HepG2 (cell line): ENCODE data around the gene ALX3. TPM values are rescaled to one million over a fixed set of nuclear protein-coding genes. Genes with fewer than 3 reads are reported as not detected.

Experiments used
- ATAC-seq: fragments of 200-7000 bp; cut with Tn5 transposase; 3 replicates; pipeline ENCODE4 v1.9.1; 2020; ENCODE audit warnings: mild to moderate bottlenecking, moderate library complexity
- BruUV-seq: library from RNA; stranded (reverse); fragments of 400-500 nt; replicated peaks from 2 replicates; lab custom pipeline; 2021; lab: Mats Ljungman, UMichigan
- CTCF ChIA-PET: fragments of 300-600 bp; formaldehyde crosslinking; extraction: SDS; loops from one replicate; lab custom pipeline; 2021; ENCODE audit warnings: low total read pairs, inconsistent platforms, low intra/inter-chr PET ratio; lab: Yijun Ruan, JAX
- POLR2A ChIA-PET: fragments of 350-600 bp; sonication (Branson Sonifier 250); formaldehyde crosslinking; loops from one replicate; lab custom pipeline; 2020; ENCODE audit warnings: antibody characterized with exemption, inconsistent platforms; lab: Yijun Ruan, JAX
- DNase-seq: peaks from one replicate; pipeline ENCODE4 v3.0.0-alpha.2; 2015; ENCODE audit warnings: low spot score
- FAIRE-seq: peaks from 3 replicates; lab custom pipeline; 2011; peaks lifted over from hg19 to GRCh38; lab: Jason Lieb, UNC
- H2AFZ ChIP-seq: one replicate; pipeline ENCODE4 v1.6.1; 2011; ENCODE audit warnings: low read length, inconsistent platforms
- H3K27ac ChIP-seq: fragments of 300-600 bp; 3 replicates; pipeline ENCODE4 v1.8.0; 2011; ENCODE audit warnings: mixed run types, mild to moderate bottlenecking, mixed read lengths, low read length, inconsistent platforms; ENCODE audit not compliant: insufficient read depth; ENCODE audit errors: extremely low read length
- H3K27me3 ChIP-seq, 2 experiments: fragments of 200-600 bp in 1 of 2; 2 replicates in 1 of 2; 3 replicates in 1 of 2; pipeline versions ENCODE4 v1.6.0 to v1.8.0; 2011; ENCODE audit warnings: low read length in 2 of 2, mild to moderate bottlenecking in 2 of 2, moderate library complexity in 2 of 2, inconsistent platforms in 1 of 2; ENCODE audit not compliant: insufficient read depth in 2 of 2, control insufficient read depth in 1 of 2
- H3K36me3 ChIP-seq, 2 experiments: fragments of 200-600 bp in 1 of 2; replicated peaks in 1 of 2; 2 replicates in 1 of 2; 3 replicates in 1 of 2; pipeline versions ENCODE4 v1.5.1 to v1.8.0; 2011; ENCODE audit warnings: low read length in 2 of 2, inconsistent platforms in 1 of 2; ENCODE audit not compliant: insufficient read depth in 2 of 2, control insufficient read depth in 1 of 2
- H3K4me1 ChIP-seq: 2 replicates; pipeline ENCODE4 v1.5.1; 2012; ENCODE audit warnings: low read length, inconsistent platforms; ENCODE audit not compliant: insufficient read depth
- H3K4me2 ChIP-seq: 2 replicates; pipeline ENCODE4 v1.6.0; 2011; ENCODE audit warnings: low read depth, low read length, inconsistent platforms
- H3K4me3 ChIP-seq, 3 experiments: fragments of 200-600 bp in 1 of 3; sonication (generic), shearing (Covaris generic) in 1 of 3; replicated peaks in 1 of 3; 2 replicates each; pipeline ENCODE4 v1.5.1; 2011 to 2016; ENCODE audit warnings: low read length in 3 of 3, inconsistent platforms in 2 of 3, low read depth in 2 of 3, mild to moderate bottlenecking in 2 of 3, control low read depth in 1 of 3, mixed read lengths in 1 of 3; ENCODE audit not compliant: insufficient read depth in 1 of 3
- H3K79me2 ChIP-seq: one replicate; pipeline ENCODE4 v1.6.1; 2011; ENCODE audit warnings: low read length, inconsistent platforms; ENCODE audit not compliant: insufficient read depth
- H3K9ac ChIP-seq: 2 replicates; pipeline ENCODE4 v1.6.0; 2011; ENCODE audit warnings: mild to moderate bottlenecking, low read depth, low read length, inconsistent platforms; ENCODE audit not compliant: insufficient read depth
- H3K9me3 ChIP-seq: 2 replicates; pipeline ENCODE4 v1.5.1; 2012; ENCODE audit warnings: mild to moderate bottlenecking, low read length
- H4K20me1 ChIP-seq: 2 replicates; pipeline ENCODE4 v1.6.0; 2011; ENCODE audit warnings: inconsistent platforms, mild to moderate bottlenecking, low read length, moderate library complexity; ENCODE audit not compliant: insufficient read depth
- PHF5A ChIP-seq: IDR thresholded peaks from one replicate; pipeline ENCODE4 v1.6.1; 2018; ENCODE audit warnings: low read depth, missing genetic modification reagents; ENCODE audit not compliant: unreplicated experiment
- REPIN1 ChIP-seq: sonication (generic); formaldehyde crosslinking; IDR thresholded peaks from 2 replicates; pipeline ENCODE4 v1.8.0; 2022; ENCODE audit warnings: missing genetic modification reagents, low read depth, mild to moderate bottlenecking, borderline replicate concordance
- SNAPC2 ChIP-seq: sonication (generic); formaldehyde crosslinking; IDR thresholded peaks from 2 replicates; pipeline ENCODE4 v1.8.1; 2022; ENCODE audit warnings: mild to moderate bottlenecking, missing genetic modification reagents
- TARDBP ChIP-seq: sonication (generic); formaldehyde crosslinking; IDR thresholded peaks from 2 replicates; pipeline ENCODE4 v1.8.0; 2022; ENCODE audit warnings: mild to moderate bottlenecking, missing genetic modification reagents
- ZNF251 ChIP-seq: sonication (generic); formaldehyde crosslinking; IDR thresholded peaks from 2 replicates; pipeline ENCODE4 v1.9.0; 2021; ENCODE audit warnings: mild to moderate bottlenecking, missing genetic modification reagents
- ZNF615 ChIP-seq: sonication (generic); formaldehyde crosslinking; IDR thresholded peaks from 2 replicates; pipeline ENCODE4 v1.5.0; 2020; ENCODE audit warnings: mild to moderate bottlenecking, missing genetic modification reagents, borderline replicate concordance
- WGBS: methylation state at CpG from one replicate; pipeline ENCODE4 v1.1.6; 2017; ENCODE audit warnings: low lambda C conversion rate; 5-methylcytosine and 5-hydroxymethylcytosine counted together
- in situ Hi-C: cut with HindIII; loops from 2 replicates; pipeline ENCODE4 v1.10.0; 2017; ENCODE audit warnings: low pct_unique_long_range_greater_than_20kb; ENCODE audit not compliant: extremely low pct_ligation_motif_present
- intact Hi-C: fragments of 100-400 bp; cut with micrococcal nuclease; formaldehyde crosslinking; loops from one replicate; pipeline ENCODE4 v1.10.0; 2022; ENCODE audit not compliant: unreplicated experiment
- polyA plus RNA-seq, 8 experiments: library from polyadenylated mRNA; depleted of rRNA in 3 of 8; stranded (reverse) in 7 of 8; unstranded in 1 of 8; fragments of >200 nt; fragmentation: Illumina TruSeq in 4 of 8; extraction: Trizol in 4 of 8; gene quantifications; 2 replicates each; pipeline versions ENCODE4 v1.2.1 to v1.2.3, GENCODE V29; 2011 to 2016; ENCODE audit warnings: low read depth in 4 of 8, missing spikeins in 1 of 8, mixed read lengths in 1 of 8; ENCODE audit not compliant: insufficient read depth in 1 of 8
- total RNA-seq, 5 experiments: library from RNA; depleted of rRNA; stranded (reverse); fragments of >200 nt; fragmentation: Illumina TruSeq; extraction: Trizol; gene quantifications; 2 replicates each; pipeline ENCODE4 v1.2.3, GENCODE V29; 2016; ENCODE audit warnings: low read depth in 1 of 5
- TF ChIP-seq, protein P1 (sequence below), 2 experiments: sonication (generic) in 1 of 2; formaldehyde crosslinking in 1 of 2; IDR thresholded peaks; 2 replicates each; pipeline versions ENCODE4 v1.6.1 to v1.9.0; 2014 to 2022; ENCODE audit warnings: antibody characterized with exemption in 1 of 2, borderline replicate concordance in 1 of 2, inconsistent platforms in 1 of 2, low read depth in 1 of 2, missing genetic modification reagents in 1 of 2

ALX3 gene
- total and polyA plus RNA-seq, 2 of the 13 experiments (the other 11 are each of a cell fraction or from before 2014, with no cell fraction given): not detected

DNA sequence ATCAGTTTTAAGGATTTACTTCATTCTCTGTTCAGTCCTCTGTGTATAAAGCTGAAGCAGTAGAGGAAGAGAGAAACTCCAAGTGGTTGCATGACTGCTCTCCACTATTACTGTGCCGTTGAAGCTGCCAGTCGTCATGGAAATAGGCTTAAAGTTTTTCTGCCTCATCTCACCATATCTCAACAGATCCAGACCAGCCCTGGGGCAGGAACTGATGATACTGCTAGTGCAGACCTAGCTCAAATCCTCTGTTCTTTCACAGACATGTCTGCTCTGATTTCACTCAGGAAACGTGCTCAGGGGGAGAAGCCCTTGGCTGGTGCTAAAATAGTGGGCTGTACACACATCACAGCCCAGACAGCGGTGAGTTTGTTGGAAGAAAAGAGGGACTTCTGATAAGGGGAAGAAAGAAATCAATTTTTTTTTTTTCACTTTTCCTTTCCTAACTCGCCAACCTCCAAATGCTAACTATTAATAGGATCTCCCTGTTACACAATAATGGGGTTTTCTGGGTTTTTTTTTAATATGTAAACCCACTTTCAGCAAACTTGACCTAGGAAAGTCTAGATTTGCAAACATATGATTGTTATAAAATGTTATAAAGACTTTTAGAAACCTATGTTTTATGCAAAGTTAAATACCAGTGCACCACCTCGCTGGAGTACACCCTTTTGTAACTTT, 58.2 kb downstream of the ALX3 start:
- H3K79me2 ChIP-seq: peaks cover 3% of the 10 kb centered on the region
- FAIRE-seq (no peak), ATAC-seq (no peak), DNase-seq (no peak)
- TF ChIP-seq ZNF251 (CRISPR knock-in tag) (no peak), REPIN1 (CRISPR knock-in tag) (no peak), SNAPC2 (no peak), PHF5A (CRISPR knock-in tag) (no peak), ZNF615 (CRISPR knock-in tag) (no peak), TARDBP (CRISPR knock-in tag) (no peak)
- TF ChIP-seq, protein P1, sequence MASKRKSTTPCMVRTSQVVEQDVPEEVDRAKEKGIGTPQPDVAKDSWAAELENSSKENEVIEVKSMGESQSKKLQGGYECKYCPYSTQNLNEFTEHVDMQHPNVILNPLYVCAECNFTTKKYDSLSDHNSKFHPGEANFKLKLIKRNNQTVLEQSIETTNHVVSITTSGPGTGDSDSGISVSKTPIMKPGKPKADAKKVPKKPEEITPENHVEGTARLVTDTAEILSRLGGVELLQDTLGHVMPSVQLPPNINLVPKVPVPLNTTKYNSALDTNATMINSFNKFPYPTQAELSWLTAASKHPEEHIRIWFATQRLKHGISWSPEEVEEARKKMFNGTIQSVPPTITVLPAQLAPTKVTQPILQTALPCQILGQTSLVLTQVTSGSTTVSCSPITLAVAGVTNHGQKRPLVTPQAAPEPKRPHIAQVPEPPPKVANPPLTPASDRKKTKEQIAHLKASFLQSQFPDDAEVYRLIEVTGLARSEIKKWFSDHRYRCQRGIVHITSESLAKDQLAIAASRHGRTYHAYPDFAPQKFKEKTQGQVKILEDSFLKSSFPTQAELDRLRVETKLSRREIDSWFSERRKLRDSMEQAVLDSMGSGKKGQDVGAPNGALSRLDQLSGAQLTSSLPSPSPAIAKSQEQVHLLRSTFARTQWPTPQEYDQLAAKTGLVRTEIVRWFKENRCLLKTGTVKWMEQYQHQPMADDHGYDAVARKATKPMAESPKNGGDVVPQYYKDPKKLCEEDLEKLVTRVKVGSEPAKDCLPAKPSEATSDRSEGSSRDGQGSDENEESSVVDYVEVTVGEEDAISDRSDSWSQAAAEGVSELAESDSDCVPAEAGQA (IDR thresholded peaks at IDR 0.05; ENCODE audit: low read depth): no peak
- TF ChIP-seq, protein P1 (CRISPR knock-in tag; IDR thresholded peaks at IDR 0.05; ENCODE audit: borderline replicate concordance): no peak
- H2AFZ ChIP-seq: no peak overlapping the region
- 94% methylated on average over 6 of the region's 6 CpGs for WGBS
- no peaks in the 10 kb centered on the region for H4K20me1 ChIP-seq
- no peaks in the 10 kb centered on the region for H3K4me1 ChIP-seq
- H3K36me3 ChIP-seq: peaks cover 28 to 81% of the 10 kb centered on the region in 2 experiments
- no peaks in the 10 kb centered on the region for H3K9me3 ChIP-seq
- H3K27me3 ChIP-seq: no peaks in the 10 kb centered on the region
- CTCF ChIA-PET: interaction anchor here (2.2 kb wide), 1 partner anchor 236 kb away, joined by 12 read pairs; no protein-coding TSS in a partner anchor
- no peak overlapping the region for H3K4me2 ChIP-seq
- no peak overlapping the region for H3K27ac ChIP-seq
- in situ Hi-C loops (no loop called here), intact Hi-C loops (no loop called here)
- H3K4me3 ChIP-seq: no peak overlapping the region
- POLR2A ChIA-PET: no interaction called here
- no TSS peak for BruUV-seq
- H3K9ac ChIP-seq: no peak overlapping the region
